ENCODE results near the gene HOXB13.

DNA sequence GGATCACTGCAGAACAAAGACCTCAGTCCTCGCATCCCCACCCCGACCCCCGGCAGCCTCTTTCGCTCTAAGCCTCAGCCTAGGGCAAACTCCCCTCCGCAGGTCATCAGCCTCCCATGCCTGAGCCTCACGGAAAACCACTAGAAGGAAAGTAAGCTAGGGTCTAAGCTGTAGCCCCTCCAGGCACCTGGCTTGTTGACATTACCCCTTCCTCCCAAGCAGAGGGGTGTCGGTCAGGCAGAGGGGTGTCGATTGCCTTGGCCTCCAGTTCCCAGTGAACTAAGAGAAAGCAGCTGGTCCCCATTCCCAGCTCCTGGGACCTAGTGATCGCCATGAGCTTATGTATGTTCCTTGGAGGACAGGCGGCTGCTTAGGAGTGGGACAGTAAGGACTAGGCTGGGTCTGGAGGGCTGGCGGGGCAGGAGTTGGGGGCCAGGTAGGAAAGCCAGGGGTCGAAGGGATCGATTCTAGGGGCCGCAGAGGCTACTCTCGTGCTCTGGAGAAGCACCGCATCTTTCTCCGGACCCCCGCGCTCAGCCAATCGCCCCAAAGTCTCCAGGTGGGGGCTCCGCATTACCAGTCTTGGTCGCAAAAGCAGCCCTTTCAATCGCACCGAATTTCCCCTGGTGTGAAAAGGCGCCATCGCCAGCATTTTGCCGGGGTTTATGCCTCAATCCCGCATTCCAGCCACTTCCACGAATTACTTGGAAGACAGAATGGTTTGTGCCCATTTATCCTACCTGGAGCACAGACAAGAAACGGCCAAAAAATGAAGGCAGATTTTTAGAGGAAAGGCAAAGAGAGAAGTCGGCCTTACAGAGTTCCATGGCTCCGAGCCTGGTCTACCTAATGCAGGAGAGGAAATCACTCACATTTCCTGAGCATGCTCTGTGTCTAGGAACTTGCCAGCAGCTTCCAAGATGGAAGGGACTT lies 21.3 kb upstream of the HOXB13 start:
- no peak for TF ChIP-seq POLR2A (IDR thresholded peaks at IDR 0.05)
- TF ChIP-seq, protein P1, sequence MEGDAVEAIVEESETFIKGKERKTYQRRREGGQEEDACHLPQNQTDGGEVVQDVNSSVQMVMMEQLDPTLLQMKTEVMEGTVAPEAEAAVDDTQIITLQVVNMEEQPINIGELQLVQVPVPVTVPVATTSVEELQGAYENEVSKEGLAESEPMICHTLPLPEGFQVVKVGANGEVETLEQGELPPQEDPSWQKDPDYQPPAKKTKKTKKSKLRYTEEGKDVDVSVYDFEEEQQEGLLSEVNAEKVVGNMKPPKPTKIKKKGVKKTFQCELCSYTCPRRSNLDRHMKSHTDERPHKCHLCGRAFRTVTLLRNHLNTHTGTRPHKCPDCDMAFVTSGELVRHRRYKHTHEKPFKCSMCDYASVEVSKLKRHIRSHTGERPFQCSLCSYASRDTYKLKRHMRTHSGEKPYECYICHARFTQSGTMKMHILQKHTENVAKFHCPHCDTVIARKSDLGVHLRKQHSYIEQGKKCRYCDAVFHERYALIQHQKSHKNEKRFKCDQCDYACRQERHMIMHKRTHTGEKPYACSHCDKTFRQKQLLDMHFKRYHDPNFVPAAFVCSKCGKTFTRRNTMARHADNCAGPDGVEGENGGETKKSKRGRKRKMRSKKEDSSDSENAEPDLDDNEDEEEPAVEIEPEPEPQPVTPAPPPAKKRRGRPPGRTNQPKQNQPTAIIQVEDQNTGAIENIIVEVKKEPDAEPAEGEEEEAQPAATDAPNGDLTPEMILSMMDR (IDR thresholded peaks at IDR 0.05): no peak
